ENCODE data around the gene ASMT. TPM values are rescaled to one million over a fixed set of nuclear protein-coding genes. Genes with fewer than 3 reads are reported as not detected.
"Not testable (repeated sequence)": the region's sequence is repeated elsewhere in the genome, so short reads cannot be mapped to it uniquely, and the experiment has no call there.

Gene ASMT
- total RNA-seq, 1 donor from 2014 or later: 1.3 TPM

DNA sequence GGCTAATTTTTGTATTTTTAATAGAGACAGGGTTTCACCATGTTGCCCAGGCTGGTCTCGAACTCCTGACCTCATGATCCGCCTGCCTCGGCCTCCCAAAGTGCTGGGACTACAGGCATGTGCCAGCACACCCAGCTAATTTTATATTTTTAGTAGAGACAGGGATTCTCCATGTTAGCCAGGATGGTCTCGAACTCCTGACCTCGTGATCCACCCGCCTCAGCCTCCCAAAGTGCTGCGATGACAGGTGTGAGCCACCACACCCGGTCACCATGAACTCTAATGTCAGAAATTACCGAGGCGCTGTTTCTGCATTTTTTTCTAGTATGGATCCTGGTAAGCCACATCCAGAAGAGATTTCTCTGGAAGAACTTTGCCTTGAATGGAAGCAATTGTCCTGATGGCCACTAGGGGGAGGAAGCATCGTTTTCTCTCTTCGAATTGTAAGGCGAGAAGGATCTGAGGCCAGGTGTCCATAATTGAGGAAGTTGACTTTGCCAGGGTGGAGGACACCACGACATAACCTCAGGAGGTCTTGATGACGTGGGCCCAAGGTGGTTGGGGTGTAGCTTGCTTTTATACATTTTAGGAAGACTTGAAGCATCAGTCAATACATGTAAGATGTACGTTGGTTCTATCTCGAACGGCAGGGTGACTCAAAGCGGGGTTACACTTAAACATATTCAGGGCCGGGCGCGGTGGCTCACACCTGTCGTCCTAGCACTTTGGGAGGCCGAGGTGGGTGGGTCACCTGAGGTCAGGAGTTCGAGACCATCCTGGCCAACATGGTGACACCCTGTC, 37.4 kb downstream of the ASMT start:
- not testable (repeated sequence) for DNase-seq (ENCODE audit: low spot score)

DNA sequence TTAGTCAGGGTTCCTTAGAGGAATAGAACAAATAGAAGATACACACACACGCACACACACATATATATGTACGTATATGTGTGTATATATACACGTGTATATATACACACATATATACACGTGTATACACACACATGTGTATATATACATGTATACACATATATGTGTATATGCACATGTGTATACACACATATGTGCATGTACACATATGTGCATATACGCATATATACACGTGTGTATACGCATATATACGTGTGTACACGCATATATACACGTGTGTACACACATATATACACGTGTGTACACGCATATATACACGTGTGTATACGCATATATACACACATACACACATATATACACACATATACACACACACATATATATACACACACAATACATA, 41.5 kb downstream of the ASMT start:
- no peak for DNase-seq (ENCODE audit: low spot score)

DNA sequence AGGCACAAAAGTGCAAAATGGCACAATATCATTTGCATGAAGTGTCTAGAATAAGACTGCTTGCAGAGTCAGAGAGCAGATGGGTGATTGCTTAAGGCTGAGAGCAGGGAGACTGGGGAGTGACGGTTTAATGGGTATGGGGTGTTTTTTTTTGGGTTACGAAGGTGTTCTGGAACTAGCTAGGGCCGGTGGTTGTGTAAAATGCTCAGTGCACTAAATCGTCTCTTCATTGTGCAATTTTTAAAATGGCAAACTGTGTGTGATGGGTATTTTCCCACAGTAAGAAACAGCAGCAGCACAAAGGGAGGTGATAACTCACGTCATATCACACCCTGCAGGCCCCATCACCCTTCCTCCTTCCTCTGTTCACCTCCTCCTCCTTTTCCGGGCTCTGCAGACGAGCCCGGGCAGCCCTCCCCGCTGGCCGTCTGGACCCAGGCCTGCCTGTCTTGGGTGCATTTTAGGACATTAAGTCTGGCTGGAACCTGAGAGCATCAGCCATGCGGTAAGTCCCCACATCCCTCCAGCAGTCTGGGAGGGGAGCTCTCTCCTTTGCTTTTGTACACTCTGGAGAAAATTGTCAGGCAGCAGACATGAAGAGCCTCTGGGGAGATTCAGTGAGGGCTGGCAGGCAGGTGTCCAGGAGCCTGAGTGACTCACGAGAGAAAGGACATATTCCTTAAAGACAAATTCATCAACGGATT, 42.7 kb downstream of the ASMT start:
- DNase-seq (ENCODE audit: low spot score): no peak

DNA sequence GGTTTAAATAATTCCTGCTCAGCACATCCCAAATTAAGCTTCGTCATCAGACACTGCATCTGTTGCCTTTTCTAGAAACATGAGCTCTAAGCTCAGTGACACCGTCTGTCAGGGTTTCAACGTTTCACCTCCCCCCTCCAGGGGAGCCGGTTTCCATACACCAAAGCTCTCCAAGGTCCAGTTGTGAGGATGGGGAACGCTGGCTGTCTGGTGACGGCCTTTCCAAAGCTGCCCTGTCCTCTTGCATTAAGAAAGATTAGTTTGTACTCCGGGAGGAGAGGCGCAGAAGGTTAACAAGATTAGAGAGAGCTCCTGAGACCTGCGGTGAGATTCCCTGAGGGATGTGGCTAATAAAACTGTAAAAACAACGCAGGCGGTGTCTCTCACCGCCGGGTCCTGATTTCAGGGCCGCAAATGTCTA, 43.2 kb downstream of the ASMT start:
- DNase-seq (ENCODE audit: low spot score): peak; percentile 35

DNA sequence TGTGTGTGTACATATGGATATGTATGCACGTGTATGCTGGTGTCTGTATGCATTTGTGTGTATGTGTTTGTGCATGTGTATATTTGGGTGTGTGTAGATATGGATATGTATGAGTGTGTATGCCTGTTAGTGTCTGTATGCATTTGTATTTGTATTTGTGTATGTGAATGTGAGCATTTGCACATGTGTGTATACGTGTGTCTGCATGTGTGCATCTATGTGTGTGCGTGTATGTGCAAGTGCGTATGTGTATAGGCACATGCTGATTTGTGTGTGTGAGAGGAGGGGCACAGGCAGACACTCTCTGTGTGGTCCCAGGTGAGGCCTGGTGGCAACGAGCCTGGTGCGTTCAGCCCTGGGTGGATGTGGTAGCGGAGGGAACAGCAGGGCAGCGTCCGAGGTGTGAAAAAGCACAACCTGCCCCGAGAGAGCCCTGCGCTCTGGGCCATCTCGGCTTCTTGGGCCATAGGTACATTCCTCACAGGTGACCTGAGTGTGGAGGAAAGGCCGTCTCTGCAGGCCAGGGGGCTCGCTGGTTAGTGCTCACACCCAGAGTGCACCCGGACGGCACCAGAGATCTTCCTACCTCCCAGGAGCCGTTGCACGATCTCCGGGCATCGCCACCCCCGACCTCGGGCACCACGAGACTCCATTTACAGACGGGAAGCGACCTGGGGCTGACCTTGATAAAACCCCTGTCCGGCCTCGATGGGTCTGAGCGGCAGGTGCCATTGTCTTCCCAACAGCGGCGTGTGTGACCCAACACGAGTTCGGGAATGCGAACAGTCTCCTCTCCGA, 45.0 kb downstream of the ASMT start:
- peak; percentile 34 for DNase-seq (ENCODE audit: low spot score)

DNA sequence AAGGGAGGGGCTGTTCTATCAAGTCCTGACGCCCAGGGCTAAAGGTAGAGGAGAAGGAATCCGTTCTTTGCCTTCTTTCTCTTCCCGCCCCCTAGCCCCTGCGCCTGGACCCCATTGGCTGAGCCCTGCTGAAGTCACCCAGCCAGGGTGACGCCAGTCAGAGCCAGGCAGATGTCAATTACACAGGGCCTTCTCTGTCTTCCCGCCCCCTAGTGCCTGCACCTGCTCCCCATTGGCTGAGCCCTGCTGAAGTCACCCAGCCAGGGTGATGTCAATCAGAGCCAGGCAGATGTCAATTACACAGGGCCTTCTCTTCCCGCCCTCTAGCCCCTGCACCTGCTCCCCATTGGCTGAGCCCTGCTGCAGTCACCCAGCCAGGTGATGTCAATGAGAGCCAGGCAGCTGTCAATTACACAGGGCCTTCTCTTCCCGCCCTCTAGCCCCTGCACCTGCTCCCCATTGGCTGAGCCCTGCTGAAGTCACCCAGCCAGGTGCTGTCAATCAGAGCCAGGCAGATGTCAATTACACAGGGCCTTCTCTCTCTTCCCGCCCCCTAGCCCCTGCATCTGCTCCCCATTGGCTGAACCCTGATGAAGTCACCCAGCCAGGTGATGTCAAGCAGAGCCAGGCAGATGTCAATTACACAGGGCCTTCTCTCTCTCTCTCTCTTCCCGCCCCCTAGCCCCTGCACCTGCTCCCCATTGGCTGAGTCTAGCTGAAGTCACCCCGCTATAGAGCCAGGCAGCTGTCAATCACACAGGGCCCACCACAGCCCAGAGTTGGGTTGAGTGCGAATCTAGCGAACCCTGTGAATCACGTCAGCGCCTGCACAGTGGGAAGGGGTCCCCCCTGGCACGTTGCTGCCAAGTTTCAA, 46.4 kb downstream of the ASMT start:
- DNase-seq (ENCODE audit: low spot score): peak; percentile 51

DNA sequence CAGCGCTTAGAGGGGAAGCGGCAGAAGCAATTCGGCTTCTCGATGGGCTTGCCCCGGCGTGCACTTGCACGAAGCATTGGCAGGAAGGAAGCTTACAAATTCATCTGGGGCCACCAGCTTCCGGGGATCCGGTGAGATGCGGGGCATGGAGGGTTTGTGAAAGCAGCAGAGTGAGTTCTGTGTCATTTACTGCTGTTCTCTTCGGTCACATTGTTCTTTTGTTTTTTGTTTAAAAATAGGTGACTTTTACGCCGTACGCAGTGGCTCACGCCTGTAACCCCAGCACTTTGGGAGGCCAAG, 47.0 kb downstream of the ASMT start:
- no peak for DNase-seq (ENCODE audit: low spot score)

DNA sequence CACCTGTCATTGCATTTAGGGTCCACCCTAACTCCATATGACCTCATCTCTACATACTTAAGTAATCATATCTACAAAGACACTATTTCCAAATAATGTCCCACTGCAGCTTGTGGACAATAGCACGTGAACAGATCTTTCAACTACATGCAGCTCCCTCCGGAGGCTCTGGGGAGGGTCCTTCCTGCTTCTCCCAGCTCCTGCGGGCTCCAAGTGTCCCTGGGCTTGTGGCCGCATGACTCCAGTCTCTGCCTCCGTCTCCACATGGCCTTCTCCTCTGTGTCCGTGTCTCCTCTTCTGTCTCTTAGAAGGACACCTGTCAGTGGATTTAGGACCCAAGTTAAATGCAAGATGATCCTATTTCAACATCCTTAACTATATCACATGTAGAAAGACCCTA, 52.7 kb downstream of the ASMT start:
- no peak for DNase-seq (ENCODE audit: low spot score)

DNA sequence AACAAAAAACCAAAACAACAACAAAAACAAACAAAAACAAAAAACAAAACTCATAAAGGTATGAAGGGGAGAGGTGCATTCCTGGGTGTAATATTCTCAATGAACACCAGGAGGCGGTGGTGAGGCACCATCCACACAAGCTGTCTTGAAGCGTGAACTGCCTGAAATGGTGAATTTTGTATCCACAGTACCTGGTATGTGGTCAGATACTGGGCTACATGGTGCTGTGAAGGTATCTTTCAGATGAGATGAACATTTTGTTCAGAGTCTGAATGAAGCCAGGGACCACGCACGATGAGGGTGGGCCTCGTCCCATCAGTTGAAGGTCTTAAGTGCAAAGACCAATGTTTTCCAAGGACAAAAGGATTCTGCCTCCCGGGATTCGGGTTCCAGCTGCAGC, 58.5 kb downstream of the ASMT start:
- no peak for DNase-seq (ENCODE audit: low spot score)

DNA sequence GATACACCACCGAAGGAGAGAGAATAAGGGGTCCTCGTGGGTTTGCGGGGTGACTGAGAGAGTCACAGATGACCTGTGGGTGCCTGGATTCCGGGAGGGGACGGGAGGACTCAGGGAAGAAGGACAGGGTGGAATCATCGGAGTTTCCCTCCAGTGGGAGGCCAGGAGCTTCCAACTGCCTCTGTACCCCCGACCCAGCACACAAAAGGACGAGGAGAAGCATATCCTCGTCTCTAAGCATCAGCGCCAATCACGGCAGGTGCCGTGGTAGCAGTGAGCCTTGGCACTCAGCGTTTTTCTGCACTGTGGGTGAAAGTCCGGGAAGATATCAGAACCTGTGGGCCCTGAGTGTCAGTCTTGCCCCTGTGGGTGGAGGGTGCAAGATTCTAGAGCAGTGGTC, 62.0 kb downstream of the ASMT start:
- no peak for DNase-seq (ENCODE audit: low spot score)

DNA sequence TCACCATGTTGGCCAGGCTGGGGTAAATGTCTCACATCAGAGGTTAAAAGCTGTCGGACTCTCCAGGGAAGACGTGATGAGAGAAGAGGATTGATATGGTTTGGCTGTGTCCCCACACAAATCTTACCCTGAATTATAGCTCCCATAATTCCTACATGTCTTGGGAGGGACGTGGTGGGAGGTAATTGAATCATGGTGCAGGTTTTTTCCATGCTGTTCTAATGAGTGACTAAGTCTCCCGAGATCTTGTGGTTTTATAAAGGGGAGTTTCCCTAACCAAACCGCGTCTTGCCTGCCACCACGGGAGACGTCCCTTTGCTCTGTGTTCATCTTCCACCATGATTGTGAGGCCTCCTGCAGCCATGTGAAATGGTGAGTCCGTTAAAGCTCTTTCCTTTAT, 64.4 kb downstream of the ASMT start:
- DNase-seq (ENCODE audit: low spot score): no peak

DNA sequence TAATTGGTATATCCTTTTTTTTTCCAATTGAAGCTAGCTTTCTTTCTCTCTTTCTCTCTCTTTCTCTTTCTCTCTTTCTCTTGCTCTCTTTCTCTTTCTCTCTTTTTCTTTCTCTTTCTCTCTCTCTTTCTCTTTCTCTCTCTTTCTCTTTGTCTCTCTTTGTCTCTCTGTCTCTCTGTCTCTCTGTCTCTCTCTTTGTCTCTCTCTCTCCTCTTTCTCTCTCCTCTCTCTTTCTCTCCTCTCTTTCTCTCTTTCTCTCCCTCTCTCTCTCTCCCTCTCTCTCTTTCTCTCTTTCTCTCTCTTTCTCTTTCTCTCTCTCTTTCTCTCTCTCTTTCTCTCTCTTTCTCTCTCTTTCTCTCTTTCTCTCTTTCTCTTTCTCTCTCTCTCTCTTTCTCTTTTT, 66.6 kb downstream of the ASMT start:
- no peak for DNase-seq (ENCODE audit: low spot score)

DNA sequence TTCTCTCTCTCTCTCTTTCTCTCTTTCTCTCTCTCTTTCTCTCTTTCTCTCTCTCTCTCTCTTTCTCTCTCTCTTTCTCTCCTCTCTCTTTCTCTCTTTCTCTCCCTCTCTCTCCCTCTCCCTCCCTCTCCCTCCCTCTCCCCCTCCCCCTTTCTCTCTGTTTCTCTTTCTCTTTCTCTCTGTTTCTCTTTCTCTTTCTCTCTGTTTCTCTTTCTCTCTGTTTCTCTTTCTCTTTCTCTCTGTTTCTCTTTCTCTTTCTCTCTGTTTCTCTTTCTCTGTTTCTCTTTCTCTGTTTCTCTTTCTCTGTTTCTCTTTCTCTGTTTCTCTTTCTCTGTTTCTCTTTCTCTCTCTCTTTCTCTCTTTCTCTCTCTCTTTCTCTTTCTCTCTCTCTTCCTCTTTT, 67.0 kb downstream of the ASMT start:
- DNase-seq (ENCODE audit: low spot score): not testable (repeated sequence)

DNA sequence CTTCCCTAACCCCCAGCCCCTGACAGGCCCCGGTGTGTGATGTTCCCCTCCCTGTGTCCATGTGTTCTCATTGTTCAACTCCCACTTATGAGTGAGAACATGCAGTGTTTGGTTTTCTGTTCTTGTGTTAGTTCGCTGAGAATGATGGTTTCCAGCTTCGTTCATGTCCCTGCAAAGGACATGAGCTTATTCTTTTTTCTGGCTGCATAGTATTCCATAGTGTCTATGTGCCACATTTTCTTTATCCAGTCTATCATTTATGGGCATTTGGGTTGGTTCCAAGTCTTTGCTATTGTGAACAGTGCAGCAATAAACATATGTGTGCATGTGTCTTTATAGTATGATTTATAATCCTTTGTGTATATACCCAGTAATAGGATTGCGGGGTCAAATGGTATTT, 67.6 kb downstream of the ASMT start:
- not testable (repeated sequence) for DNase-seq (ENCODE audit: low spot score)

DNA sequence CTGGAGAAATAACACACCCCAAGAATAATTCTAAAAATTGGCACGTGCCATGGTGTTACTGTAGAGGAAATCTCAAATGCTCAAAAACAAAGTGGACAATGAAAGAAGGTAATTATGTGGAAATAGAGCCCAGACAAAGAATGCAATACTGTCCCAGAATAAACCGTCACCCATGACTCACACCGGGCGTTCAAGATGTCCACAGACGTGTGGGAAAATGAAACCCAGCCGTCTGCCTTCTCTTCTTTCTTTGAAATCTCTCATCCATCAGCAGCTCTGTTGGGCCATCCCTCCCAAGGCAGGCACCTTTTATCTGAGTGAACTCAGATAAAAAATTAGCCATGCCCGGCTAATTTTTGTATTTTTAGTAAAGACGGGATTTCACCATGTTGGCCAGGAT, 70.0 kb downstream of the ASMT start:
- DNase-seq (ENCODE audit: low spot score): not testable (repeated sequence)

DNA sequence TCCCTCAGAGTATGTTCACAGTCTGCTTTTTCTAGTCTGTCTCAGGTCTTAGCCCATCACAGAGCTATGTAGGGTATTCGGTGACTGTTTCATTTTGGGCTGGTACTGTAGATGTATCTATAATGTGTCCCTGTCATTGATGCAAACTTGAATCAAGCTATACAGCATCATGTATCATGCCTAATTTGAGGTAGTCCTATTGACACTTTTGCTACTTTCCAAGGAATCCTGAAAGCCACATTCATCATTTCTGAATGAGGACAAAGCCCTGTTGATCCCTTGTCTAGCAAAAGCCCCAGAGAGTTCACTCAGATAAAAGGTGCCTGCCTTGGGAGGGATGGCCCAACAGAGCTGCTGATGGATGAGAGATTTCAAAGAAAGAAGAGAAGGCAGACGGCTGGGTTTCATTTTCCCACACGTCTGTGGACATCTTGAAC, 70.6 kb downstream of the ASMT start:
- DNase-seq (ENCODE audit: low spot score): not testable (repeated sequence)

DNA sequence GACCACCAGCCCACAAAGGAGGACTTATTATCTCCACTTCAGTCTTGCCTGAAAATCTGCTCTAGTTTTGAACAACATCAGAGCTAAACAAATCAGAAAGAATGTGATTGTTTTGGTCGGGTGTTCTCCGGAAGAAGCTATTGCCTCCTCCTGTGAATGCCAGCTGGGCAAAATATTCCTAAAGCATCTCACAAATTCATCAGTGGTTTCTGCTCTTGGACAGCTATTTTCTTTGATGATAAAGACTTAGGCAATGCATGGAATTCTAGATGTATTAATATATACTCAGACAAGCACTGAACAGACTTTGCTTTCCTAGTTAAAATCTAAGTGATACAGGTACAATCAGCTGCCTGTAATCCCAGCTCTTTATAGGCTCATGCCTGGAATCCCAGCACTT, 71.8 kb downstream of the ASMT start:
- no peak for DNase-seq (ENCODE audit: low spot score)

Data from ureter (tissue), 1 donor.